Skin epidermis (tissue), 12 donors: Measurements from ENCODE around the gene RPS17.

Experiments
- H3K27ac ChIP-seq, 21 experiments: fragments of 200-600 bp; sonication (generic) in 11 of 21; one replicate each; pipeline ENCODE4 v1.5.0; 2020; ENCODE audit warnings: mild to moderate bottlenecking in 3 of 21, inconsistent platforms in 2 of 21, moderate library complexity in 2 of 21
- H3K4me3 ChIP-seq, 7 experiments: fragments of 200-600 bp; sonication (generic) in 2 of 7; one replicate each; pipeline ENCODE4 v1.5.0; 2020; ENCODE audit warnings: inconsistent platforms in 2 of 7, mild to moderate bottlenecking in 2 of 7, moderate library complexity in 1 of 7

The RPS17 gene

DNA sequence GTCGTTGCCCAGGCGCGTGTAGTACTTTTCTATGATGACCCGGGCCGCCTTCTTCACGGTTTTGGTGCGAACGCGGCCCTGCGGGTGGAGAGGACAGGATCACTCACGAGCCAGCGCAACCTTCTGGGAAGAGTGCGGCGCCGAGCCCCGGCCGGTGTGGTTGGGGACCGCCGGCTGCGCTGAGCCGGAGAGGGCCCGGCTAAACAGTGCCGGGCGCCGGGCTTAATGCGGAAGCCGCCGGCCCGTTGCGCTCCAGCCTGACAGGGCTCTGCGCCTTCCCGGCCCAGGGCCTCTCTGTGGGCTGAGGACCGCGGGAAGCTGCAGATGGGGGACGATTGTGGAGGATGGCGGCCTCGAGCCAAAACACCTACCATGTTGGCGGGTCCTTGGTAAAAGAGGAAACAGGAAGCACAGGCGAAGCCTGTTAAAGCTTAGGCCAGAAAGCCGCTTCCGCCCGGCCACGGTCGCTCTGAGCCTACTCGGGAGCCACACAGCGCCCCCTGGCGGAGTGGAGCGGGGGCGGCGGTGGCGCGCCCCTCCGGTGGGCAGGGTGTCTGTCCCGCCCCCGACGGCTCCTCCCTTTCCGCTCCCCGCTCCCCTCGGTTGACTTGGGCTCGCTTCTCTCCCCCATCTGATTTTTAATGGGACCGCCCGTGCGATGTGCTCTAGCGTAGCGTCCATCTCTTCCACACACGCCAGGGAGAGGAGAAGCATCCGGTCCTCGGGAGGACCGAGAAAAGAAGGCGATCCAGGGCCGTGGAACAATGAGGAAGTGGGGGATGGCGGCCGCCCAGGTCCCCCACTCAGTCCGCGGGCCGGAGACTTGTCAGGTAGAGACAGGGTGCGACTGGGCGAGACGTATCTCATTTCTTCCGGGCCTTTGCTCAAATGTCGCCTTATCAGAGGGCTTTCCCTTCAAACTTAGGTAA lies at the start of gene RPS17:
TSS of gene RPS17 (minus strand) at position 403 of the 929 bp plus-strand sequence. CDS start at position 374, 29 bp downstream.
- Histone ChIP-seq H3K27ac (peak within 1 kb of the TSS; percentile 41 to 98 (median 92)), H3K4me3 (peak within 1 kb of the TSS; percentile 66 to 95 (median 84))

DNA sequence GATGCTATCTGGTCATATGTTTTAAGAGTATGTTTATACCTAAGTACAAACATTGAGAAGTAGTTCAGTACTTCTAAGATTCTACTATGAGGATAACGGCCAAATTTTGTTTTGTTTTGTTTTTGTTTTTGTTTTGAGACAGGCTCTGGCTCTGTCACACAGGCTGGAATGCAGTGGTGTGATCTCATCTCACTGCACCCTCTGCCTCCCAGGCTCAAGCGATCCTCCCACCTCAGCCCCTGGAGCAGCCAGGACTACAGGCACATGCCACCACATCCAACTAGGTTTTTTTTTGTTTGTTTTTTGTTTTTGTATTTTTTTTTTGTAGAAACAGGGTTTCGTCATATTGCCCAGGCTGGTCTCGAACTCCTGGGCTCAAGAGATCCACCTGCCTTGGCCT lies 47.5 kb upstream of the RPS17 start:
- Histone ChIP-seq H3K27ac (no peak overlapping the region), H3K4me3 (no peak overlapping the region)

DNA sequence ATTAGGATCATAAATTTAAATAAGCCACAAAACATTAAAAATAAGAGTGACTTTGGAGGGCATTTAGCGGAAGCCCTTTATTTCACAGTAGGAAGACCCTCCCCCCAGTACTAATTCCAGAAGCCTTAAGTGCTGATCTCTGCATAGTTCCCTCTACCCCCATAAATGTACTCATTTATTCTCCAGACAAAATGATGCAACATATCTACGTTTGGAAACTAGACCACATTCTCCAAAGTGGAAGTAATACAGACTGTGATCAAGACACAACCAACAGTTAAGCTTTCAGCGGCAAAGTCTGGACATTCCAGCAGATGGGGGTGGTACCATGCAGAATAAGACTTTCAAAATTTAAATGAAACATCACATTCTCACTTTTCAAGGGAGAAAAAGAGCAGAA lies 44.8 kb upstream of the RPS17 start:
- H3K4me3 ChIP-seq, result no peak overlapping the region
- no peak overlapping the region for H3K27ac ChIP-seq

DNA sequence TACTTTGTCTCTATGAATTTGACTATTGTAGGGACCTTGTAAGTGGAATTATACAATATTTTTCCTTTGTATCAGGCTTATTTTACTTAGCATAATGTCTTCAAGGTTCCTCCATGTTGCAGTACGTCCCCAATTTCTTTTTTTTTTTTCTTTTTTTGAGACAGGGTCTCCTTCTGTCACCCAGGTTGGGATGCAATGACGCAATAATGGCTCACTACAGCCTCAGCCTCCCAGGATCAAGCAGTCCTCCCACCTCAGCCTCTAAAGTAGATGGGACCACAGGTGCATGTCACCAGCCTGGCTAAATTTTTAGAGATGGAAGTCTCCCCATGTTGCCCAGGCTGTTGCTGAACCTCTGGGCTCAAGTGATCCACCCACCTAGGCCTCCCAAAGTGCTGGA lies 40.5 kb upstream of the RPS17 start:
- H3K27ac ChIP-seq, result no peak overlapping the region
- H3K4me3 ChIP-seq, result no peak overlapping the region

DNA sequence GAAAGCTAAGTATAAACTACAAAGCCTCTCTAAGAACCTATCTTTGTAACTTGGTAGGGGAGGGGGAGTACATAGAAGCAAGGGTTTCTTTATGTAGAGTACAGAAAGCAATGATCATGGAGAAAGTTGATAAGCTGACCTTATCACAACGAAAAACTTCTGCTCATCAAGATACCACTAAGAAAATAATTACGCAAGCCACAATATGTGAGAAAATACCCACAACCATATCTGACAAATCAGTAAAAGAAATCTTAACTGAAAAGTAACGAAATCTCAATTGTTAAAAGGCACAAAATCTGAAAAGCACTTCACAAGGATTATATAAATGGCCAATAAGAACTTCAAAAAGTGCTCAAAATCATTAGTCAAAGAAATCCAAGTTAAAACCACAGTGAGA lies 35.1 kb upstream of the RPS17 start:
- Histone ChIP-seq H3K4me3 (no peak overlapping the region), H3K27ac (no peak overlapping the region)

DNA sequence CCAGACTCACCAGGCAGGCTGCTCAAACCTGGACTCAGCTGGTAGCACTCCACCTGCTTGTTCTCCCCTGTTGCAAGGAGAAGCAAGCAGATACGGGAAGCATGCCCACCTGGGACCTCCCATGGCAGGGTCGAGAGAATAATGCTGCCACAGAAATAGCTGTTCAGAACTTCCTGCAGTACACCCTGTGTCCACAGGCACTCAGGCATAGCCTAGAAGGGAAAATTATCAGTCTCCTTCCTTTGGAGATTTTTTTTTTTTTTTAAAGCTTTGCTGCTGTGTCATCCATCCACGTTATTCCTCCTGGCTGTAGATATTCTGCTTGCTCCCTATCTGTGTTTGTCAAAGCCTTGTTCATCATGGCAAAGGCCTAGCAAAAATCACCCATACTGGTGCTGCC lies 32.7 kb upstream of the RPS17 start:
- no peak overlapping the region for H3K27ac ChIP-seq
- no peak overlapping the region for H3K4me3 ChIP-seq

DNA sequence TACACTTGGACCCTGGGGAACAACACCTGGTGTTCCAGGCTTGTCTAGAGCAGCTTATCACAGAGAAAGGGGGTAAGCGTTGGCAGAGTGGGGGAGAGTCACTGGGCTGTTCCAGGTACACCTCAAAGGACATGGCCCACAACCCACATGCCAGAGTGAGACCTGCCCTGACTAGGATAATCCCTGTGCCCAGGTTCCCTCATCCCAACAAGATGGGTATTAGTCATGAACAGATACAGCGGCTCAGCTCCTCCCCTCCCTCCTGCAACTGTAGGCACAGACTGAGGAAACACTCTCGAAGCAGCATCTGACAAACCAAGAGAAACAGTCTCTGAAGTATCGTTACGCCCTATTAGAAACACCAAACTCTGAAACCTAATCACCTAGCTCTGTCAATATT lies 32.1 kb upstream of the RPS17 start:
- peak overlapping the region in 2 of 21 experiments; percentile 18 to 33 for H3K27ac ChIP-seq
- H3K4me3 ChIP-seq, result peak overlapping the region in 1 of 7 experiments; percentile 21

DNA sequence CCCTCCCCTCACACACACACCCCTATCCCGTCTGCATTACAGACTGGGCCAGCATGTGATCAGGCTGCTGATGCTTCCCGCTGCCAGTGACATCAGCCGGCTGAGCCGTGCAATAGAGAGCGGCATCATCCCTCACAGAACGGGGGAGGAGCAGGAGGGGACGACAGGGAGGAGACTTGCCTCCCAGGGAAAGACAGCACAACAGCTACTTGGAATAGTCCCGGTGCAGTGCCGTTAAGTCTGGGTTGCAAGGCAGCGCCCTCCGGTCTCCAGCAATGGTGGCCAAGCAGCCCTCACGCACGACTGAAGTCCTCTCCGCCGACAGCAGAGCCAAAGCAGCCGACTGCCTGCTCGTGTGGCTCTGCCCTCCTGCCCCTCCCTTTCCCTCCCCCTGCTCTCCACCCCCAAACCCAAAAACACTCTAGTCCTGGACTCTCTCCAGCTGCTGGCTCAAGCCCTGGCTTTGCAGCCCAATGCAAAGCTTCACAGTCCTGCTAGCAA lies 31.5 kb upstream of the RPS17 start:
- peak overlapping the region in 12 of 21 experiments; percentile 3 to 75 (median 46) for H3K27ac ChIP-seq
- H3K4me3 ChIP-seq, result peak overlapping the region in 5 of 7 experiments; percentile 2 to 21 (median 15)

DNA sequence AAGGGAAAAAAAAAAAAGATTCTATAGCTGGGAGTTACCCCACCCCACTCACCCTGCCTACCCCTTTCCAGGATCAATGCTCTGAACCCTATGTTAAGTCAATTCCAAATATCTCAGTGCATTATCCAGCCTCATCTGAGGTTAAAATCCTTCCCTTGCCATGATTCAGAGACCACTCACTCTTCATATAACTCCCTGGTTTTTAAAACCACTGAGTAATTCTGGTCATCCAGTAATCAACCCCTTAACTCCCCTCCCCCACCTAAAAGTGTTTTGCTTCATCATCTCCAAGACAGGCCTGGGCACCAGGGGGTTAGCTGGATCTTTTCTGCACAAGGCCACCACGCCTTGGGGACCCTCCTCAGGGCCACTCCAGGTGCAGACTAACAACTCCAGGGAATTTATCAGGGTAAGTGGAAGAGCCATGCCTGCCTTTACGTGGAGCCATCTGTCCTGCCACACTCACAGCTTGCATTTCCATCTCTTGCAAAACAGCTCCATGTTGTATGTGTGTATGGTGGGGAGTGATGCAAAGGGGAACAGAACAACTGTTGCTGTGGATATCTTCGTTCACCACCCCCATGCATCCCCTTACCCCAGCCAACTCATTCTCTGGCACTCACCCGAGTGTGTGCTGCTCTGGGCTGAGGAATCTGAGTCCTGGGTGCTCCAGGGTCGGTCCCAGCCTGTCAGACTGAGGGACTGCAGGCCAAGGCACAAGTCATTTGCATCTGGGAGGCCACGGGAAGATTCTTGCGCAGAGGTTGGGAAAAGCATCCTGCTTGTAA lies 30.7 kb upstream of the RPS17 start:
- H3K4me3 ChIP-seq, result peak overlapping the region in 1 of 7 experiments; percentile 21
- H3K27ac ChIP-seq, result peak overlapping the region in 12 of 21 experiments; percentile 3 to 75 (median 38)

DNA sequence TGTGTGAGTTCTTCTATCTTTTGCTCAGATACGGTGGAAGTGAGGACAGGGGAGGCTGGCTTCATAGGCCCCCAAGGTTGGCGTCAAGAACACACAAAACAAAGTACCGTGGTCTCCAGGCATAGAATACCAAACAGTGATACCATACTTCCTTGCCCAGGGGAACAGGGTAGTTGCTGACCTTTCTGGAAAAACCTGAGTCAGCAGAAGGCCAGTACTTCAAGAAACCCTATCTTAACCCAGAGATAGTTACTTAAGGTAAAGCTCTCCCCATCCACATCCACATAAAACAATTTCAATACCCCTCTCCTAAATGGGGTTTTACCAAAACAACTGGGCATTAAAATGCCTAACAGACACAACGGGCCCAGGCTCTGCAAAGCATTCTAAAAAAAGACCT lies 29.6 kb upstream of the RPS17 start:
- no peak overlapping the region for H3K4me3 ChIP-seq
- no peak overlapping the region for H3K27ac ChIP-seq

DNA sequence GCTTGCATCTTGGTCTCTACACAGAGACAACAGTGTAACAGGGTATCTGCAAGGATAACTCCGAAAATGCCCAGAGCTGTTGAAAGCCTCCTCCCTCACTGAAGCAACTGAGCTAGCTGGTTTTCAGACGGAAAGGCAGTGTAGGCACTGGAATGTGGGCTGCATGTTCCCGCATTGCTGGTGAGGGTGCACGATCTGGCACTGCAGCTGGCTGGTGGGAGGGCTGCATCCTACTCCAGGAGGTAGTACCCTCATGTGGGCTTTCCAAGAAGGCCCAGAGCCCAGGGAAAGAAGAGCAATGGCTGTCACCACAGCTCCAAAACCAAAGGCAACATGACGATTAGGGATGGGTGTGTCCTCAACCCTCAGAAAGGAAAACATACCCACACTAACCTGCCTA lies 28.7 kb upstream of the RPS17 start:
- H3K27ac ChIP-seq, result no peak overlapping the region
- H3K4me3 ChIP-seq, result no peak overlapping the region

DNA sequence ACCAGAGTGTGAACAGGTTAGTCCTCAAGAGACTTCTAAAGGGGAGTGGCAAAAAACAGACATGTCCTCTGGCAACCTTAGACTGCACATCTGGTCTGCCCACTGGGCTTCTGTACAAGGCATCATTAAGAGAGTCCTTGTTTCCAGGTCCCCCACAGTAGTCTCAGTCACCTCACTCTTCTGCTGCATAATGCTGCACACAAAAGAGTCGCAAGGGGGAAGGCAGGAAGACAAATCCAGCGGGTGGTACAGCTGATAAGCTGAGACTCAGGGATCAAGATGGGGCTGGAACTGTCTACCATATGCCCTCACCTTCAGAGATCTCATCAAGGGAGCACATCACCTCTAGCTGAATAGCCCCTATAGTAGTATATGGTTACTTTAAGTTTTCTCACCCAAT lies 27.4 kb upstream of the RPS17 start:
- no peak overlapping the region for H3K4me3 ChIP-seq
- no peak overlapping the region for H3K27ac ChIP-seq

DNA sequence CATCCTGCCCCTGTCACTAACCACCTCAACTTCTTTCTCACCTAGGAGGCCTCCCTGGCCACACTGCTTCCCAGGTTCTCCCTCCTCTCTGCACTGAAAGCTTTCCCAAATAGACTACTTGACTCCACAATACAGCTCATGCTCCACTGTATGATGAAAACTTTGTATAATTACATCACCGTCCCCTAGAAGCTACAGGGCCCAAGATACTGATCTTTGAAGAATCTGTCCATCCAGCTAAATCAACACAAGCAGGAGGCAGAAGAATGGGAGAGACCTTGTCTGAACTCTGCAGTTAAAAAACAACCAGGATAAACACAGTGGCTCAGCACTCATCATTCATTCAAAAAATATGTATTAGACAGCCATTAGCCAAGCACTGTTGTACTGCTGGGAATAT lies 26.4 kb upstream of the RPS17 start:
- Histone ChIP-seq H3K4me3 (no peak overlapping the region), H3K27ac (no peak overlapping the region)

DNA sequence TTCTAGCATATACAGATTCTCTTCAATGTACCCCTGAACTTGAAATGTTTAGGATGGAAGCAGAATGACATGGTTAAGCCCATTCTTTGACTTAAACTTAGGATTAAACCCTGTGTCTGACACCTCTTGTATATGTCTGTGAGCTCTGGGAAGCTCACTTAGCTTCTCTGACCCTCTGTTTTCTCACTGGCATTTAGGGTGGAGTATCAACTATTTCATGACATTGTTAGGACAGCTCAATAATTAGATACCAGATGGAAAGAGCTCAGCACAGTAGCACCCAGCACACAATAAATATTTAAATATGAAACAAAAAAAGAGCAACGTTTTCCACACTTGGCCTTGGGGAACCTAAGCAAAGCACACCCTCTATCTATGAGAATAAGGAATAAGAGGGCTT lies 18.2 kb upstream of the RPS17 start:
- Histone ChIP-seq H3K4me3 (no peak overlapping the region), H3K27ac (no peak overlapping the region)

DNA sequence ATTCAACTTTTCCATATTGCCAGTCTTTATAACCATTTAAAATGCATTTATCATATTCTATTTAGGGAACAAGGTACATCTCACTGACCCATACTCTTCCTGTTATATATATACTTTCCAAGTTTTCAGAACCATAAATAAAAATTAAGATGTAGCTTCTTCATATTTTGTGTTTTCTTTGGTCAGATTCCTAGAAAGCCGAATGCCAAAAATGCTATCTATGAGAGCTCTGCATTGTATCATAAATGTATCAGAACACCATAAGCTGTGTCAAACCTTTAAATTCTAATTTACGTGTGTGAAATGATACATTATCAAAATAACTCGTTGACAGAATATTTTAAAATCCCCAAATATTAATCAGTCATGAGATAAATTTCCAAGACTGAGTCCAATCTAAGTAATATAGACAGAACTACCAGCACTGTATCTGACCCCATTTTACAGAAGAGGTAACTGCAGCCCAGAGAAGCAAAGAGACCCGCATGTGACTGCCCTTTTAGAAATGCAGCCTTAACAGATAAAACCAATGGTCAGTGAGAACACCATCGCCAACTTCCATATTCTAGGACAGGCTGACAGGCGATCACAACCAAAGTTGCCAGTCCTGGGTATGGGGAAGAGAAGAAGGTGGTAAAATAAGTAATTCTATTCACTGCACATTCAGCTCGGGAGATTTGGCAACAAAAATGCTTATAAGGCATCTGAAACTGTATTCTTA lies 16.2 kb upstream of the RPS17 start:
- H3K4me3 ChIP-seq, result no peak overlapping the region
- no peak overlapping the region for H3K27ac ChIP-seq

DNA sequence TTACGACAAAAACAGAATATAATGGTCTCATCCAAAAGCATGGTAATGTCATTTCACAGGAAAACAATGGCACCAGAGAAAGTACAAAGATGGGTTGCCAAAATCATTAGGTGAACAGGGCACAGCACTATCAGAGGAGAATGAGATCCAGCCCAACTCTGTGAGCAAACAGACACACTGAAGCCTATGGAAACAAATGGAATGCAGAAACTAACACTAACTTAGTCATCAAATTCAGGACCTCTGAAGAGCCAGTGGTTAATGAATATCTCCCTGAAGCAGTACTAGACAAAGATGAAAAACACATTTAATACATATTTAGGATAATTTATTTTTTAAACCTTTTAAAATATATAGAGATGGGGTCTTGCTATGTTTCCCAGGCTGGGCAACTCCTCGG lies 14.6 kb upstream of the RPS17 start:
- H3K4me3 ChIP-seq, result no peak overlapping the region
- peak overlapping the region in 2 of 21 experiments; percentile 2 to 36 for H3K27ac ChIP-seq

DNA sequence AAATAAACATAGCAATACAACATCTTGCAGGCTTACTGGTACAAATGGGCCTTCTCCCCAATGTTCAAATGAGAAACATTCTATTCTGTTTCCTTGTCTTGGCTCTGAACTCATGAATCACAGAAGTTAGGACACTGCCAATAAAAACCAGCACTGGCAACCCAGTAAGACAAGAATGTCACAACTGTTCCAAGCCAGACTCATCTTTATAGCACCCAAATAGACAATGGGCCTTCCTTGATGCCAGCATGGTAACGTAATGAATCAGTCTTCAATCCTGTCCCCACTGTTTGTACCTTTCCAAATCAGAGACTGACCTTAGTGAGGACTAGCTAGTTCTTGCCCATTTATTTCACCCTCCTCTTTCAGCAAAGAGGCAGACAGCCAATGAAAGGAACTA lies 14.1 kb upstream of the RPS17 start:
- Histone ChIP-seq H3K4me3 (no peak overlapping the region), H3K27ac (peak overlapping the region in 3 of 21 experiments; percentile 34 to 64 (median 36))

DNA sequence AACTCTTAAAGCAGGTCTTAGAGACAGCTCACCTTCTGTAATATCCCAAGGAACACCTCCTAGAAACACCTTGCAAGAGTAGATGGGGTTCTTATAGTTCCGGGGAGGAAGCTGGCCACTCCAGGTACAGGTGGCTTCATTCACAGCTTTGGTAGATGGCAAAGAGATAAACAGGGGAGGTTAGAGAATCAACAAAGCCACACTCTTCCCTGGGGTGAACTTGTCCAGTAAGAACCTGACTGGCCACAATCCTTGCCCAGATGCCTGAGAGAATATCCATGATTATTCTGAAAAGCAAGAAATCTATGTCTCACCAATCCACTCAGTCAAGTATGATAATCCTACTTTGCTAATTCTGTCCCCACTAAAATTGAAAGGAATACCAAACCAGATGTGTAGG lies 13.6 kb upstream of the RPS17 start:
- no peak overlapping the region for H3K4me3 ChIP-seq
- H3K27ac ChIP-seq, result peak overlapping the region in 7 of 21 experiments; percentile 12 to 64 (median 34)

DNA sequence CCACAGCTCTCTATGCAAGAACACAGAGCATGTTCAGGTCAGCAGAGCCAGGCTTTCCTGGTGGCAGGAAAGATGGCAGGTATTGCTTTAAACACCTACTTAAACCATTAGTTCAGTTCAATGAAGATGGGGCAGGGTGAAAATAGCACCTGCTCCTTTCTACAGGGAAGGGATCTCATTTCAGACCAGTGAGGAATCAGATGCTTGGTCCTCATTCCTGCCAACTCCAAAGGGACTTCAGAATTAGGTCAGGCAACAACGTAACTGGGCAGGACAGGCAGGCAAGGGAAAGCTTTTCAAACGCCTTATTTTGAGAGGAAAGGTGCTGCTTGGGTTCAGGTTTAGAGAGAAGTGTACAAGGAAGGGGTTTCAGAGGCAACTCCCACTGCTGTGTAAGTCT lies 12.6 kb upstream of the RPS17 start:
- Histone ChIP-seq H3K27ac (no peak overlapping the region), H3K4me3 (no peak overlapping the region)
